ENCODE results near the gene HCAR1.

GRCh38 chr12:122747224-122748135 lies 16.8 kb upstream of the HCAR1 start:
- TF ChIP-seq CTCF (IDR thresholded peaks at IDR 0.05) (no peak), POLR2A (IDR thresholded peaks at IDR 0.05) (no peak)

Measured in thyroid gland (tissue), 4 donors.